HG03378 (cell line): ENCODE data around the gene SH2D2A.

Source experiments
- ATAC-seq: cut with Tn5 transposase; IDR thresholded peaks from one replicate; pipeline ENCODE4 v1.9.1; 2021; ENCODE audit warnings: mild to moderate bottlenecking, moderate library complexity; ENCODE audit not compliant: unreplicated experiment

The SH2D2A gene

DNA sequence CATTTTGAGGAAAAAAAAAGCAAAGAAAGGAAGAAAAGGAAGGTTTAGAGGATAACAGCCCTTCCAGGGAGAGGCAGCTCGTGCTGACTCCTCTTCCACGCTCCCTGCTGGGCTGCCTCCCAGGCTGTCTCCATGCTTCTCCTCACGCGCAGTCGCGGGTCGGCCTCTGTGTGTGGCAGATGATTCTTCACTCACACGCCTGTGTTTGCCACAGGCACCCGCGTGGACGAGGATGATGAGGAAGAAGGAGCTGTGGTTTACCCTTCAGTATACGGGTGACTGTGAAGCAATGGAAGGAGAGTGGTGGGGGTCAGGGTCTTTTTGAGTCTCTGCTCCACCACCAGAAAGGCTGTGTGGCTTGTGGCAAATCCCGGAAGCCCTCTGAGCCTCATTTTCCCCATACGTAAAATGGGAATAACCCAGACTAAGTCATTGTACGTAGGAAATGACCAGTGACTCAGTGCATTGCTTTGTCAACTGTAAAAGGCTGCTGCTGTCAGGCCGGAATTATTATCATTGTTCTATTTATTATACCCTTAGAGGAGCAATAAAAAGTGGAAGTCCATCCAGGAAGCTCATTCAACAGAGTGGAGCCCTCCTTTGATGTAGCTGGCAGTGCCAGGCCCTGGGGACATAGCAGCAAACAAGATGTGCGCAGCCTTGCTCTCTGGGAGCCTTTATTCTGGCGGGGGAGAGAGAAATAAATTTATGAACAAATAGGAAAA, 11.9 kb upstream of the SH2D2A start:
- no peak for ATAC-seq

DNA sequence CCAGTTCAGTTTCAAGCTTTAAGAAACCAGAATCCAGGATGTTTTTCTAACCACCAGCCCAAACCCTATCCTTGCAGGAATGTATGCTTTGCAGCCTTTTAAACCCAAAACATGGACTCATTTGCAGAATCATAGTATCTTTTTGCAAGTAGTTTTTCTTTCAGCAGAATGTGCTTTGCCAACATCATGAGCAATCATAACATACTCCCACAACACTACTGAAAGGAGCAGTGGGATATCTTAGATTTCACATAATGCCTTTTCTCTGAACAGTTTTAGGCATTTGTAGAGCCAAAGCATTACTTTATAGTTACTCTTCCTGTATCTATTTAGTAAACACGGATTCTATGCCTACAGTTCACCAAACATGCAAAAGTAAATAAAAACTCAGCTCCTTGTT, 10.0 kb upstream of the SH2D2A start:
- ATAC-seq, result no peak

DNA sequence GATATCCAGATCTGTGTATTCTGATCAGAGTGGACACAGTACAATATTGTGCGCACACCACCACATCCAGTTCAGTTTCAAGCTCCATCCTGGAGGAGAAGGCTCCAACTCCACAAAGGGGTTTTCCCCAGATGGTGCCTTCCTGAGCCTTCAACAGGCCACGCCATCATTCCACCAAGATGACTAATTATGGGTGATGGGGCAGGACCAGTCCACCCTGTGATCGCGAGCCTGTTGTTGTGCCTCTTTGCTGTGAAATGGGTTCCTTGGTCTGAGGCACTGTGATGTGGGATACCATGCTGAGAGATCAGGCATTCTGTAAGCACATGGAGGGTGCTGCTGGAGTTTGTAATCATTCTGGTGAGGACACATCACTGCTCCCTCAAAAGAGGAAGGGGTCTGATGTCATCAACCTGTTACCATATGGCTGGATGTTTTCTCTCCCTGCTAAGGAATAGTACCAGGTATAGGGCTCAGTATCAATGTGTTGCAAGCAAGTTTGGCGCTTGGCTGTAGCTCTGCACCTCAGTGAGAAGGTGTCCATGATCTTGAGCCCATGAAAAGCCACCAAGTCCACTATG, 6.7 kb upstream of the SH2D2A start:
- no peak for ATAC-seq

DNA sequence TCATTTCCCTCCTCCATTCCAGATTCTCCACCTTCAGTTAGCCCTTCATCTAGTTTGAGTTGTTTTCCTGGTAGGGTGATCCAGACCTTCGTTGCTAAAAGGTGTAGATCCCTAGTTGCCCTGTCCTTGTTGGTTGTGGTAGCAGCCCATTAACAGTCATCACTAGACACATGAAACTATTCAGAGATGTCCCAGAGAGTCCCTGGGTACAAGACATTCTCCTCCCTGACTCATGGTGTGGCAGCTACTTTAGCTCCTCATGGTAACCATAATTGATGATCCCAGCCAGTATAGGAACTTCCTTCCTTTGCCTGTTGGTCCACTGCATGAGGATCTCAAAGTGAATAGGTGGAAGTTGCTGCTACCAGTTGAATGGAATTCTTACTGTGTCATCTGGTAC, 6.0 kb upstream of the SH2D2A start:
- no peak for ATAC-seq

DNA sequence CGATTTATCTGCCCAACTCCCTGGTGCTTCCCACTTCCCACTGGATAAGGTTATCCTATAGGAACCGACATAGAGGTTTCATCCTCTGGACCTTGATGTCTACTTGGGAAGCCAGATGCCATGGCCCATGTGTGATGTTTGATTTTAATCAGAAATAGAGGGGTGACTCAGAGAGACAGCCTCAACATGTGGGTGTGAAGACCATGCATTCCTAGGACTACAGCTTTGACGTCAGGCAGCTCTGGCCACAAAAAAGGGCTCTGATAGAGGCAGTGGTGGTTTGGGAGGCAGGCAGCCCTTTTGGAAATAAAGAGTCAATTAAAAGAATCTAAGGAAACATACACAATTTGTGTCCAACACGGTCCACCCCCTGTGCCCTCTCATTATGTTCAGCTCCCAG, 5.2 kb upstream of the SH2D2A start:
- no peak for ATAC-seq

DNA sequence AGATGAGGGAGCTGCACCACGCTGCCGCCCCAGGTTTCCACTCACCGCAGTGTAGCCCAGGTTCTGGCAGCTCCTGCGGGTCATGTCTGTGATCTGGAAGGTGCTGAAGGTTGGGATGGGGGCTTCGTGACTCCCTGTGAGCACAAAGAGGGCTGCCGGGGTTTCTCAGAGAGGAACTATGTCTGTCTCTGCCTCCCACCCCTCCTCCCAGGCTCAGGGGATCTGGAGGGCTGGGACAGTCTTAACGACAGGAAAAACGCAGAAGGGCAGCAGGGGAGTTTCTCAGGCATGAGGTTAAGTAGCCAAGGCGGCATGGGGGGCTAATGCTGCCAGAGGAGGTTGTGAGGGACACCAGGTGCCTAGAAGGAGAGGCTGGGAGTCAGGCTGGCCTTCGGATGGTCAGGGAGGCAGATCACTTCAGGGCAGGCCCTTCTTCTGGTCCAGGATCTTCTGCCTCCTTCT, 656 bp downstream of the SH2D2A start:
- no peak for ATAC-seq

DNA sequence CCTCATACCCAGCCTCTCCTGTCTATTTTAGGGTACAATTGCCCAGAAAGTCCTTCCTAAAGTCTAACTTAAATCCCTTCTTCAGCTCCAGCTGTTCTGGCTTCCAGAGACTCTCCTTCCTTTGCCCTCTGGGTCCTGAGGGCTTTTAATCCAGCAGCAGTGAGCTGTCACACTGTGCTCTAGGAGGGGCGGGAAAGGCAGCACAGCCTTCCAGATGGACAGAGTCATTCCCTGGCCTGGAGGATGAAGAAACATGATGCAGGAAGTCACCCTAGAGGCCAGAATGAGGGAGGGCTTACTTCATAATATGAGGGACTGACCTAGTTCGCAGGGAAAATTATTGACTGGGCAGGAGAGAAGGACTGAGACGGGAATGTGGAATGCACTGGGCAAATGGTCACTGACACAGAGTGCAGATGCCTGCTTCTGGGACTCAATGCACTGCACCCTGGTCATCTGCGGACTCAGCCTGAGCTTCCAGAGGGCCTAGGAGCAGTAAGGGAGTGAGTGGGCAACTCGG, 1.3 kb downstream of the SH2D2A start:
- no peak for ATAC-seq

DNA sequence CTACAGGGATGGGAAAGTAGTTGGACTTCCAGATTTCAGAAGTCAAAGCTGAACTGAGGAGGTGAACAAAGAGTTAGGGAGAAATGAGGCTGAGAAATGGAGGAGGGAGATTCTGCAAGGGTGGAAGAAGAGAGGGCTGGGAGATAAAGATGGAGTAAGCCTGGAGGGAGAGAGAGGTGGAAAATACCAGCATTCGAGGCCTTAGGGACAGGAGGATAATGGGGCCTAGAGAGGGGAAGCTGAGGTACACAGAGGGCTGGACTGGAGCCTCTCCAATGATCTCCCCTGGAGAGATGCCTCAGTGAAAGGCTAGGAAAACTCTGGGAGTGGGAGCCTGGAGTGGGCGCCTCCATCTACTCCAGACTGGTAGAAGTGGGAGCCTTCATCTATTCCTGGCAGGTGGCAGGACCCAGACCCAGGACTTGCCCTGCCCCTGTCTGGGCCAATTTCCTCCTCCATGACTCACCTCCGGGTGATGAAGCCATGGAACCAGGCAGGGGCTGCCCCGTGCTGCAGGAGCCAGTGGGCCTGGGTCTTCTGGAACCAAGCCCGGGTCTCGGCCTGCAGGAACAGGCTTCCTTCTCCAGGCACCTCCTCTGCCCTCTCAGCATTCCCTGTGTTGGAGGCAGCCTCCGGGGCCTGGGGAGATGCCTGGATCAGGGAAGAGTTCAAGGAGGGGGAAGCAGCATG, 1.9 kb downstream of the SH2D2A start:
- ATAC-seq, result no peak

DNA sequence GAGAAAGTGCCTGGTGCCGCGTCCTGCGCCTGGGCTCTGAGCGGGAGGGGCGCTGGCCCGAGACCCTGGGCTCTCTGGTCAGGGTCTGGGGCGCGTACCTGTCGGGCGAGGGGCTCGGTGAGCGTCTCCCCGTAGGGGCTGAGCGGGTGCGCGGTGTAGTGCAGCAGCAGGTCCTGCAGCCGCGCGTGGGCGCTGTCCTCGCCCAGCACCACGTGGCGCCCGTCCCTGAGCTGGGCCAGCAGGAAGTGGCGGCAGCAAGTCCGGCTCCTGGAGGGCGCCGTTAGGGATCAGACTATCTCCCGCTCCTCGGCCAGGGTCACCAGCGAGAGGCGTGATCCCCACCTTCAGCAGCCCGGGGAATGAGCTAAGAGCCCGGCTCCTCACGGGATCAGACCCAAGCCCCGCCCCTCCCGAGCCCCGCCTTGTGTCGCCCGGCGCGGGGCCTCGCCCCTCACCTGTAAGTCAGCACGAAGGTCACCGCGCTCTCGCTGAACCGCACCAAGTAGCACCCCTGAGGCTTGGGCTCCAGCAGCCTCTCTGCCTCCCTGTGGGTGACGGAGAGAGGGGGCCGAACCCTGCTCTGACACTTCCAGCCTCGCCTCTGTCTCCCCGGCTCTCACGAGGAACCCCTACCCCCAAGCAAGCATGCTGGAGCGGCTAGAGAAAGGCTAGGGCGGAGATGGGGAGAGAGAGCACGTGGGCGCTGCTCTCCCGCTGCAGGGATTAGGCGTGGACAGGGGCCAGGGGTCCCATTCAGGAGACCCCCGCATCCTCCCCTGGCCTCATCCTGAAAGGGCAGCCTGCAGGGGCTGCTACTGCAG, 2.7 kb downstream of the SH2D2A start:
- ATAC-seq, result no peak

DNA sequence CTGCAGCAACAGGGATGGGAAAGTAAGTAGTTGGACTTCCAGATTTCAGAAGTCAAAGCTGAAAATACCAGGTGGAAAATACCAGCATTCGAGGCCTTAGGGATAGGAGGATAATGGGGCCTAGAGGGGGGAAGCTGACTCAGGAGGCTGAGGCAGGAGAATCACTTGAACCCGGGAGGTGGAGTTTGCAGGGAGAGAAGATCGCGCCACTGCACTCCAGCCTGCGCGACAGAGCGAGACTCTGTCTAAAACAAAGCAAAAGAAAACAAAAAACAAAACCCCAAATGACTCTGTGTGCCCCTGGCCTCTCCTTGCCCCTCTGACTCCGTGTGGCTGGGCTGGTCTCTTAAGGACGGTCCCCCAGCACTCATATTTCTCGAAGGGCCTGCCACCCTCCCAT, 3.4 kb downstream of the SH2D2A start:
- ATAC-seq, result no peak

DNA sequence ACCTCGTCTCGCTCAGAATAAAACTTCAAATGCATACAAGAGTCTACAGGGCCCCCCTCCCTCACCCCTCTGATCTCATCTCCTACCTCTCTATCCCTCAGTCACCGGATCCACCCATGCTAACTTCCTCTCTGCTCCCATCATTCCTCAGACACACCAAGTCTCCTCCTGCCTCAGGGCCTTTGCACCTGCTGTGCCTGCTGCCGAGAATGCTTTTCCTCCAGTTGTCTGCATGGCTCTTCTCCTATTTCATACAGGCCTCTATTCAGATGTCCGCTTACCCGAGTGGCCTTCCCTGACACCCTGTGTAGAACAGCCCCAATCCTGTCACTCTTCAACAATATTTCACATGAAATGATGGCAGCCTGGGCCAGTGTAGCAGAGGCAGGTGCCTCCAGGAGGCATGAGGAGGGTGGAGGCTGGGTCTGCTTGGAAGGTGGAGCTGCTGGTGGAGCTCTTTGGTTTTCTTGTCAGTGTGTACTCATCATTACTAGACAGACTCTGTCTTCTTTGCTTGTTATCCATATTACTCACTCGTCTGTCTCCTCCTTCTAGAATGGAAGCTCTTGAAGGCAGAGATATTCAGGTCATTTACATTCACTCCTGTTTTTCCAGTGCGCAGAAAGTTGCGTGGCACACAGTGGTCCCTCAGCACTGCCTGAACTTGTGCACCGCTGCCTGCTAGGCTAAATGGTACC, 4.2 kb downstream of the SH2D2A start:
- no peak for ATAC-seq

DNA sequence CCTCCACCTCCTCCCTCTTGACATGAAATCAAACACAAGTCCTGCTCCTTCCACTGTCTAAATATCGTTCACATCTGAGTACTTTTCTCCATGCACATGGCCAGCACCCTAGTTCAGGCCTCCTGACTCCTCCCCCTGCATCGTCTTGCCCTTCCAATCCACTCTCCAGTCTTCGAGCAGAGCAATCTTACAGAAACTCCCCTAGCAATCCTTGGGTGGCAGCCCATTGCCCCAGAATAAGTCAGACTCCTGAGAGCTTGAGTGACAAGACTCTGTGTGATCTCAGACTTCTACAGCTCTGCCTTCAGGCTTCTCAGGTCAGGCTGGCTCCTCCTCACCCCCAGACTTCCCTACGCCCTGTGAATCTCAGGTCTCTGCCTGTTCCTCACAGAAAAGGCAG, 5.5 kb downstream of the SH2D2A start:
- no peak for ATAC-seq

DNA sequence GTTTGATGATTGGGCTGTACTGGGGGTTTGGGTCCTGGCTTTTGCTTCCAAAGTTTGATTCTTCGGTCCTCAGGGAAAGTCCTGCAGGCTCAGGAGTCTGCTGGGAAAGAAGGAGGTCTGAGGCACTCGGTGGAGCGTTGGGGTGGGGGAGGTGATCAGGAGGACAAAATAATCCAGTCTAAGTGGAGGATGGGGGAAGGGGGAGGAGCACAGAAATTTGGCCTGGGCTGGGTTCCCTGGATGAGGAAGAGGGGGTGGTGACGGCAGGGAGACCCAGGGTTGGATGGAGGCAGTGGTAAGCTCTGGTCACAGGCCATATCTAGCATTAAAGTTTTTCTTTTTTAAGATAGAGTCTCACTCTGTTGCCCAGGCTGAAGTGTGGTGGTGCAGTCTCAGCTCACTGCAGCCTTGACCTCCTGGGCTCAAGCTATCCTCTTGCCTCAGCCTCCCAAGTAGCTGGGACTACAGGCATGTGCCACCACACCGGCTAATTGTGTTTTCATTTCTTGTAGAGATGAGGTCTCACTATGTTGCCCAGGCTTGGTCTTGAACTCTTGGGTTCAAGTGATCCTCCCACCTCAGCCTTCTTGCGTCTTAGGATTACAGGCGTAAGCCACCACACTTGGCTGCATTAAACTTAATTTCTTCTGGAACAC, 6.8 kb downstream of the SH2D2A start:
- no peak for ATAC-seq

DNA sequence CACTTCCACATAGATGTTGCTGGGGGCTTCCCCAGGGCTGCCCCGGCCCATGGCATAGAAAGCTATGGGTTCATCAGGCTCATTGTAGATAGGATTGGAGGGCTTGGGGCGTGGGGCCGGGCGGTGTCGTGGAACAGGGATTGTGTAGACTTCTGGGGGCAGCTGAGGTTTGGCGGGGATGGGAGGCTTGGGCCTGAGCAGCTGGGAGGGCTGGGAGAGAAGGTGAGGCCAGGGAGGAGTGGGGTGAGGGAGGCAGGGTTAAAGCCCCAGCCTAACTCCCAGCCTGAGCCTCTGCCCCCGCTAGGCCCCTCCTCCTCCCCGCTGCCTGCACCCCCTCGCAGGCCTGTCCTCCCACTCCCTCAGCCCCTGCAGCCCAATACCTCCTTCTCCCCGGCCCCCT, 7.4 kb downstream of the SH2D2A start:
- ATAC-seq, result no peak

DNA sequence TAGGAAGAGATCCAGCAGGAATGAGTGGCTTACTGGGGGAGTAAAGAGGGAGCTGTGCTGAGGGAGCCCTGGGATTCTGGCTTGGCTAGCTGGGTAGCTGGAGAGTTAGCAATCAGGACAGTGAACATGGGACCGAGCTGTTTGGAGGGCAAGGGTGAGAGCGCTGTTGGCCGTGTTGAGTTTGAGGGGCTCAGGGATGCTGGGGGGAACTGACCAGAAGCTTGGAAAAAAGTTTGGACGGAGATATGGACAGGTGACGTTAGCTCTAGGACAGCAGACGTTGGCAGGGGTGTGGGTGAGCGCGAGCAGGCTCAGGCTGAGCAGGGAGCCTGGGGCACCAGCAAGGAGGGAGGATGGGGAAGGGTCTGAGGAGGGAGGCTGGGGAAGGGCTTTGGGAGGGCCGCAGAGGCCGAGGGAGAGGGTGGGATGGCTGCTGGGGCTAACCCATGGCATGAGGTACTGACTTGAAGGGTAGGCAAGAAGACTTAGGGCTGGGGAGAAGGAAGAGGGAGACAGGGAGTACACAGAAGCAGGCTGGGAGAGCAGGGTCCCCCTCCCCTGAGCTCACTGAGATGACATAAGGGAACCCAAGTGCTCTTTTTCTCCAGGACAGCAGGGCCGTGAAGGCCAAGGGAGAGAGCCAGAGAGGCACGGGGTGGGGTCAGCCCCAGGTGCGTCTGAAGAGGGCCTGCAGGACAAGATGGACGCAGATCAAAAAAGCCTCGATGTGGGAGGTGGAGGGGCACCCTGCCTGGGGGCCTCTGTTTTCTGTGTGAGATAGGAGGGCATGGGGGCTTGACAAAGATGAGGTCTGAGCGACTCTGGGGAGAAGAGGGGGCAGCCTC, 8.2 kb downstream of the SH2D2A start:
- no peak for ATAC-seq

DNA sequence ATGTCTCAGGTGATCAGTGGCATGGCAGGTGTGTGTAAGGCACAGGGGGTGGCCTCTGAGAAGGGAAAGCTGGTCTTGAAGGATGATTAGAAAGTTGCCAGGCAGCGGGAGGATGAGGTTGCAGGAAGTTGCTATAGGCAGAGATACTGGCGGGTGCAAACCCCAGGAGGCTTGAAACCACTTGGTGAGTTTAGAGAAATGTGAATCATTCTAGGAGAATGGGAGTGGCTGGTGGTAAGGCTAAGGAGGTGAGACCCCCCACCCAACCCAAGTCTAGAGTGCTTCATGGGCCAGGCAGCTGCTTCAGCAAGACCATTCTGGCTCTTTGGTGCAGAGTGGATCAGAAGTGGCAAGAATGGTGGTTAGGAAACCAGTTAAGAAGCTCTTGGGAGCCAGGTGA, 9.0 kb downstream of the SH2D2A start:
- no peak for ATAC-seq

DNA sequence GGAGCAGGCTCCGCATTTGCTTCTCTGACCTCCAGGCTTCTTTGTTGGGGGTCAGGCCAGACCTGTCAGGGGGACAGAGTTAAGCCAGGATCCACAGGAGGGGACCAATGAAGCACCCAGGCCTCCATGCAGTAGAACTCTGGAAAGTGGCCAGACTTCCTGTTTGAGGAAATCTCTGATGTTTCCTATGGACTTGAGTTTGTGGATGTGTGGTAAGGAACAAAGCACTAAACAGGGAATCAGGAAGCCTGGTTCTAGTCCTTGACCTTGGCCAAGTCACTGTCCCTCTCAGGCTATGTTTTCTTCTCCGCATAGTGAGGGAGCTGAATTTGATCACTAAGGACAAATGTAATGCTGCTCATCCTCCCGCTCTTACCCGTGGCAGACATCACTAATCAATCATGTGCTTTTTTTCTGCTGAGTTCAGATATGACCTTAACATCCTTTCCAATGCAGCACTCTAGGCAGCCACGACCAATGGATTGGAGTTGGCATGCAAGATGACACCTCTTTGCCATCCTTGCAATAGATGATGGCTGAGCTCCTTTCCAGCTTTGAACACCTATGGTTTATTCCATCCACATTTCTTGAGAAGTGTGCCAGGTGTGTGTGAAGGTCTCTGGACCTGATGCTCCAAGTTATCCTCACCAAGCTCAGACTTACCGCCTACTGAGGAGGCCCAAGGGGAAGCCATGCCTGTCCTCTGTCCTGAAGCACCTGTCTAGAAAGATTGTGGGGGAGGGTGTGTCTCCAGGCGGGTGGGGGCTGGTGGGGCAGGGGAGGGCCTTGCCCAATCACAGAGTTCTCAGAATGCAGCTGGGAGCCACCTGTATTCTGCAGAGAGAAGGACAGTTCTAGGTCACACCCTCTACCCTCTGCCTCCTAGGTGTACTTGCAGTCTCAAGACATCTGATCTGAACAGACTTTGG, 9.9 kb downstream of the SH2D2A start:
- no peak for ATAC-seq
